WERI-Rb-1 (cell line): Measurements from ENCODE around the gene DCAF11.

Experiments used
- DNase-seq: peaks from one replicate; pipeline ENCODE4 v3.0.0-alpha.2; 2020
- H3K27ac ChIP-seq: fragments of 250-450 bp; sonication (Bioruptor Pico); 2 replicates; pipeline ENCODE4 v1.5.1; 2020; ENCODE audit warnings: mild to moderate bottlenecking, moderate library complexity
- H3K27me3 ChIP-seq: fragments of 250-450 bp; sonication (Bioruptor Pico); 2 replicates; pipeline ENCODE4 v1.5.1; 2021; ENCODE audit warnings: mild to moderate bottlenecking, low read depth, moderate library complexity; ENCODE audit not compliant: insufficient read depth, severe bottlenecking
- H3K36me3 ChIP-seq: fragments of 250-450 bp; sonication (Bioruptor Pico); 2 replicates; pipeline ENCODE4 v1.5.1; 2020; ENCODE audit warnings: mild to moderate bottlenecking, moderate library complexity
- H3K4me3 ChIP-seq: 2 replicates; pipeline ENCODE4 v1.5.1; 2011; ENCODE audit warnings: low read depth, mild to moderate bottlenecking, control low read depth, low read length
- H3K9me3 ChIP-seq: fragments of 250-450 bp; sonication (Bioruptor Pico); 2 replicates; pipeline ENCODE4 v1.5.1; 2021; ENCODE audit warnings: mild to moderate bottlenecking, moderate library complexity; ENCODE audit not compliant: severe bottlenecking
- TF ChIP-seq, protein P1 (sequence below): IDR thresholded peaks from 2 replicates; pipeline ENCODE4 v1.5.1; 2011; ENCODE audit warnings: low read depth, mild to moderate bottlenecking, control low read depth, inconsistent platforms, low read length

Gene DCAF11

GRCh38 chr14:24164518-24164991 is 50.0 kb downstream of the DCAF11 start:
- Histone ChIP-seq H3K4me3 (no peak overlapping the region), H3K36me3 (peaks cover 41% of the 10 kb centered on the region), H3K27me3 (no peaks in the 10 kb centered on the region), H3K9me3 (no peaks in the 10 kb centered on the region), H3K27ac (no peak overlapping the region)
- DNase-seq, result no peak
- TF ChIP-seq, protein P1, sequence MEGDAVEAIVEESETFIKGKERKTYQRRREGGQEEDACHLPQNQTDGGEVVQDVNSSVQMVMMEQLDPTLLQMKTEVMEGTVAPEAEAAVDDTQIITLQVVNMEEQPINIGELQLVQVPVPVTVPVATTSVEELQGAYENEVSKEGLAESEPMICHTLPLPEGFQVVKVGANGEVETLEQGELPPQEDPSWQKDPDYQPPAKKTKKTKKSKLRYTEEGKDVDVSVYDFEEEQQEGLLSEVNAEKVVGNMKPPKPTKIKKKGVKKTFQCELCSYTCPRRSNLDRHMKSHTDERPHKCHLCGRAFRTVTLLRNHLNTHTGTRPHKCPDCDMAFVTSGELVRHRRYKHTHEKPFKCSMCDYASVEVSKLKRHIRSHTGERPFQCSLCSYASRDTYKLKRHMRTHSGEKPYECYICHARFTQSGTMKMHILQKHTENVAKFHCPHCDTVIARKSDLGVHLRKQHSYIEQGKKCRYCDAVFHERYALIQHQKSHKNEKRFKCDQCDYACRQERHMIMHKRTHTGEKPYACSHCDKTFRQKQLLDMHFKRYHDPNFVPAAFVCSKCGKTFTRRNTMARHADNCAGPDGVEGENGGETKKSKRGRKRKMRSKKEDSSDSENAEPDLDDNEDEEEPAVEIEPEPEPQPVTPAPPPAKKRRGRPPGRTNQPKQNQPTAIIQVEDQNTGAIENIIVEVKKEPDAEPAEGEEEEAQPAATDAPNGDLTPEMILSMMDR, result no peak

GRCh38 chr14:24165785-24166184 is 51.2 kb downstream of the DCAF11 start:
- H3K4me3 ChIP-seq, result no peak overlapping the region
- TF ChIP-seq, protein P1, result no peak
- H3K27ac ChIP-seq, result no peak overlapping the region
- no peaks in the 10 kb centered on the region for H3K9me3 ChIP-seq
- DNase-seq, result no peak
- no peaks in the 10 kb centered on the region for H3K27me3 ChIP-seq
- peaks cover 29% of the 10 kb centered on the region for H3K36me3 ChIP-seq

DNA sequence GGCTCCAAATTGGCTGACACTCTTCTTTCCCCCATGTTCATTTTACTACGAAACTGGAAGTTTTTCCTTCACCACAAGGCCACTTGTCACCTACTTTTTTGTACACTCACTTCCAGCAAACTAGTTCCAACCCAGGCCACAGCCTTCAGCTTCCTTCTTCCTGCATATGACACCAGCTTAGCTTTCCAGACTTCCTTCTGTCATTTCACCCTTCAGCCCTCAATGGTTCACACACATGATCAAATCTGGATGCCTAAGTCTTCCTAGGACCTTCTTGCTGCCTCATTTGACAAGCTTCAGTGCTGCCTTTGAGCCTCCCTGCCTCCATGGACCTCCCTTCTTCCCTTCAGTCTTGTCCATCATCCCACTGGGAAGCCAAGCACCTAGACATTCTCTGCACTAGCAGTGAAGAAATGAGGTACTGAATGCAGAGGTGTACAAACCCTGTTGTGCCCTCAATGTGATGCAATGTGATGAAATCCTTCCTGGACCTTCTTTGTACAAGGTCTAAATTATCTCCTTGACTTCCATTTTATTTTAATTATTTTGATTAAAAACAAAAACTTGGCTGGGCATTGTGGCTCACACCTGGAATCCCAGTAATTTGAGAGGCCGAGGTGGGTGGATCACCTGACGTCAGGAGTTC is 53.0 kb downstream of the DCAF11 start:
- no peaks in the 10 kb centered on the region for H3K27me3 ChIP-seq
- TF ChIP-seq, protein P1, result no peak
- H3K9me3 ChIP-seq, result no peaks in the 10 kb centered on the region
- H3K36me3 ChIP-seq, result peaks cover 32% of the 10 kb centered on the region
- no peak overlapping the region for H3K4me3 ChIP-seq
- no peak for DNase-seq
- no peak overlapping the region for H3K27ac ChIP-seq

DNA sequence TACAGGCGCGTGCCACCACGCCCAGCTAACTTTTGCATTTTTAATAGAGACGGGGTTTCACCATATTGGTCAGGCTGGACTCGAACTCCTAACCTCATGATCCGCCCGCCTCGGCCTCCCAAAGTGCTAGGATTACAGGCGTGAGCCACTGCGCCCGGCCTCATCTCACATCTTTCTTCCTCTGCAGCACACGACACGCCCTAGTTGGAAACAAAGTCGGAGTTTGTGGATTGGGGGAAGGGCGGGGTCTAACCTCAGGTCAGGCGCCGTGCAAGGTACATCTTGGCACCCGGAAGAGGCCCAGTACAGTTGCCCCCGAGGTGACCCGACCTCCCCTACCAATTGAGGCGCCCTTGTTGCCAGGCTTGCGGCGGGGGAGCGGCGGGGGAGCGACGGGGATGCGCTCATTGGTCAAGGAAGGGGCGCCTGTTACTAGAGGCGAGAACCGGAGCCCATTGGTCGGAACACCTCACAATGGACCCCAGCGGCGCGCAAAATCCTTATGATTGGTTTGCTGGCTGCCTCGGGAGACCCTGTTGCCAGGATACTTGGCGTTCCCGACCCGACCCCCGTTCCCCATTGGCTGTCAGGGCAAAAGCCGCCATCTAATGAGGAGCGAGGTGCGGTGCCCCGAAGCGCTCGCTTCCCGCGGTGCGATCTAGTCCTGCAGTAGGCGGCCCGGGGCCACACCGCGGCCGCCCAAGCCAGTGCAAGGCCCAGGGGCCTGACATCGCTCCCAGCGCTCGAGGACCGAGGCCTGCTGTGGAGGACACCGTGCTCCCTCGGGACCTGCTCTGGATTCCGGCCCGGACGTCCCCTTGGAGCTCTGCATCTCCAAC is 57.1 kb downstream of the DCAF11 start, which contains the start of gene REC8:
Gene REC8, plus strand, starts transcription at position 659 of the 839 bp plus-strand sequence. CDS start 473 bp downstream, outside the sequence.
- DNase-seq, result peak; percentile 99
- Histone ChIP-seq H3K4me3 (peak within 1 kb of the TSS; percentile 75), H3K27ac (peak within 1 kb of the TSS; percentile 90), H3K27me3 (no peaks in the 10 kb centered on the region), H3K9me3 (no peaks in the 10 kb centered on the region), H3K36me3 (peaks cover 41% of the 10 kb centered on the region)
- TF ChIP-seq, protein P1, result no peak

DNA sequence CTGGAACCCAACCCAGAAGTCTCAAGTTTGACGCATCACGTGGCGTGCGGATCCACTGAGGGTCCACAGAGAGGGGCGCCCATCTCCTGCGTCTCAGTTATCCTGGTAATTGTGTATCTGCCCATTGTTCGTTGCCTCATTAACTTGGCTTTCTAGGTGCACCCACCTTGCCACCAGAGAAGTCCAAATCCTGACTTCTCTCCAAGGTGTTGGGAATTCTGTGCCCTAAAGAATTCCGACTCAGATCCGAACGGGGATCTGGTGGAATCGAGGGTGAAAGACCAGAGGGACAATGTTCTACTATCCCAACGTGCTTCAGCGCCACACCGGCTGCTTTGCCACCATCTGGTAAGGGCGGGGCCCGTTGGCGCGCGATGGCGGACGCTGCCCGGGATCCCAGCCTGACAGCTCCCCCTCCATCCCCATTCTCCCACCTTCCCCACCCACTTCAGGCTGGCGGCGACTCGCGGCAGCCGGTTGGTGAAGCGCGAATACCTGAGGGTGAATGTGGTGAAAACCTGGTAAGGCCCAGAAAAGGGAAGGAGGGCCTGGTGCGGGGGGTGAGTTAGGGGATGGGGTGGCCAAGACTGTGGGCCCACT is 57.8 kb downstream of the DCAF11 start:
- Histone ChIP-seq H3K36me3 (peaks cover 48% of the 10 kb centered on the region), H3K9me3 (no peaks in the 10 kb centered on the region), H3K27ac (peak overlapping the region; percentile 90), H3K27me3 (no peaks in the 10 kb centered on the region), H3K4me3 (peak overlapping the region; percentile 75)
- peak; percentile 49 for DNase-seq
- TF ChIP-seq, protein P1, result no peak
